B cell (primary cell): ENCODE results near the gene BPIFB2.

Experiments used
- CTCF ChIP-seq: fragments of 200-600 bp; IDR thresholded peaks from one replicate; pipeline ENCODE4 v1.8.0; 2022; ENCODE audit warnings: antibody characterized with exemption, mild to moderate bottlenecking
- EZH2 ChIP-seq: IDR thresholded peaks from 2 replicates; pipeline ENCODE4 v1.6.1; 2012; ENCODE audit warnings: borderline replicate concordance, low read depth, mild to moderate bottlenecking, moderate library complexity, low read length; ENCODE audit not compliant: insufficient read depth, poor library complexity, severe bottlenecking

DNA sequence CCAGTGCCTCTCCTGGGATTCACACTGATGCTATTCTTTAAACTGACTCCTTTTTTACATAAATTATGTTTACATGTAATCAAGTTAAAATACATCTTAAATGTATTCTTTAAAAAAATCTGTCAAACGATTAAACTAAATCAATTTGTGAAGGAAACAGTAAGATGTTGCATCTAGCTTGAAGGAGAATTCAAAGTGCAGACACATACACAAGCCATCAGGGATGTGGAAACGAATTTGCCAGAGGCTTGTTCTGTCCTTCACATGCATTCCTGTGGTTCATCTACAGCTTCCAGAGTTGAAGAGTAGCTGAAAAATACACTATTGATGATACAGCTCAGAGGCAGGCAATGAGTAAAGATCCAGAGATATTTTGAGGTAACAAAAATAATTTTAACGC, 38.9 kb downstream of the BPIFB2 start:
- TF ChIP-seq CTCF = no peak
- no peak for TF ChIP-seq EZH2
